Measurements from ENCODE around the gene CDC23.

The CDC23 gene

GRCh38 chr5:138141734-138142133 lies 71.4 kb downstream of the CDC23 start:
- no peak for DNase-seq (ENCODE audit: low spot score)

- no peak for DNase-seq (ENCODE audit: low spot score)
These were observed 72.9 kb downstream of the CDC23 start for GRCh38 chr5:138140268-138140667.

GRCh38 chr5:138139781-138140090 lies 73.4 kb downstream of the CDC23 start:
- DNase-seq (ENCODE audit: low spot score): no peak

- peak; percentile 74 for DNase-seq (ENCODE audit: low spot score)
These were observed 74.0 kb downstream of the CDC23 start, which contains the start of gene NME5 for GRCh38 chr5:138138949-138139780. NME5 (minus strand) TSS chr5:138139428; CDS start chr5:138138780, 648 bp downstream.

All from AG08396 (cell line).